ENCODE results near the gene LGALS3BP. TPM values are rescaled to one million over a fixed set of nuclear protein-coding genes. Genes with fewer than 3 reads are reported as not detected.

The LGALS3BP gene
- total and polyA plus RNA-seq, 2 of the 8 experiments (the other 6 are each of a cell fraction or from before 2014, with no cell fraction given): 56.1 to 61.6 TPM

- H4K20me1 ChIP-seq (replicated peaks in 1 of 2; ENCODE audit: control insufficient read depth in 1 of 2, insufficient read depth in 2 of 2, low read length in 2 of 2): no peaks in the 10 kb centered on the region
- H2BK5ac ChIP-seq (ENCODE audit: low read depth, low read length): no peak overlapping the region
- no peak overlapping the region for H3K4me2 ChIP-seq (ENCODE audit: insufficient read depth in 1 of 2, low read depth in 2 of 2, low read length in 2 of 2)
- no peaks in the 10 kb centered on the region for H3K36me3 ChIP-seq (ENCODE audit: control insufficient read depth in 2 of 4, insufficient read depth in 4 of 4, low read length in 3 of 4)
- H3K14ac ChIP-seq (ENCODE audit: insufficient read length): no peak overlapping the region
- H4K5ac ChIP-seq (ENCODE audit: insufficient read length, low read depth, low read length): no peak overlapping the region
- no peaks in the 10 kb centered on the region for H3K79me1 ChIP-seq (ENCODE audit: low read depth, low read length)
- DNase-seq (ENCODE audit: low read depth in 1 of 2, low spot score in 2 of 2): no peak
- H3K23ac ChIP-seq (ENCODE audit: insufficient read length): no peak overlapping the region
- H3K27me3 ChIP-seq (replicated peaks in 1 of 4; ENCODE audit: control insufficient read depth in 3 of 4, extremely low read depth in 1 of 4, insufficient read depth in 3 of 4, low read length in 3 of 4): no peaks in the 10 kb centered on the region; a peak in 1 of 7 replicates
- CTCF ChIA-PET (ENCODE audit: partially characterized antibody): interaction anchor here (0.6 to 6.5 kb wide), 8 partner anchors 8 to 94 kb away, joined by 3 to 35 read pairs (median 4); no protein-coding TSS in a partner anchor
- TF ChIP-seq CBX8 (IDR thresholded peaks at IDR 0.05; ENCODE audit: borderline replicate concordance, low read depth, low read length) (no peak), CTBP2 (IDR thresholded peaks at IDR 0.05; ENCODE audit: borderline replicate concordance, insufficient read depth, insufficient read length, low read length) (no peak), FOSL1 (IDR thresholded peaks at IDR 0.05; ENCODE audit: insufficient read depth, low read depth, low read length) (no peak), ATF2 (IDR thresholded peaks at IDR 0.05; ENCODE audit: low read length) (no peak), JUND (IDR thresholded peaks at IDR 0.05; ENCODE audit: low read length) (no peak), KDM1A (IDR thresholded peaks at IDR 0.05; ENCODE audit: borderline replicate concordance, low read length) (no peak), SP2 (IDR thresholded peaks at IDR 0.05; ENCODE audit: low read length) (no peak), BCL11A (IDR thresholded peaks at IDR 0.05; ENCODE audit: low read depth in 2 of 2, low read length in 2 of 2) (no peak), GABPA (IDR thresholded peaks at IDR 0.05; ENCODE audit: borderline replicate concordance, insufficient read depth, low read length) (no peak)
- TF ChIP-seq, protein P1, sequence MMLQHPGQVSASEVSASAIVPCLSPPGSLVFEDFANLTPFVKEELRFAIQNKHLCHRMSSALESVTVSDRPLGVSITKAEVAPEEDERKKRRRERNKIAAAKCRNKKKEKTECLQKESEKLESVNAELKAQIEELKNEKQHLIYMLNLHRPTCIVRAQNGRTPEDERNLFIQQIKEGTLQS (IDR thresholded peaks at IDR 0.05; ENCODE audit: insufficient read depth, low read depth, low read length): no peak
- H2BK12ac ChIP-seq (ENCODE audit: low read depth, low read length): no peak overlapping the region
- no peak overlapping the region for H2BK120ac ChIP-seq (replicated peaks; ENCODE audit: low read depth, low read length)
- H3K27ac ChIP-seq (ENCODE audit: low read depth, low read length): no peak overlapping the region
- no peaks in the 10 kb centered on the region for H3K79me2 ChIP-seq (ENCODE audit: control insufficient read depth in 1 of 2, insufficient read depth in 2 of 2, low read length in 2 of 2)
- WGBS, 2 experiments (ENCODE audit: extremely low coverage in 1 of 2, insufficient coverage in 1 of 2, insufficient read length in 1 of 2, insufficient replicate concordance in 2 of 2, low coverage in 1 of 2, low lambda C conversion rate in 2 of 2, missing lambda C conversion rate in 1 of 2): 95% methylated on average over 11 of the region's 11 CpGs; no CpG with 5 or more reads in 1 of the 2 experiments
- no peak overlapping the region for H2BK20ac ChIP-seq (ENCODE audit: low read length)
- no peak overlapping the region for H2AFZ ChIP-seq (ENCODE audit: low read length)
- no peaks in the 10 kb centered on the region for H3K9me3 ChIP-seq (ENCODE audit: insufficient read depth in 2 of 2, low read depth in 1 of 2, low read length in 1 of 2)
- no peak overlapping the region for H2BK15ac ChIP-seq (ENCODE audit: low read length)
- no peak overlapping the region for H3K56ac ChIP-seq (replicated peaks; ENCODE audit: insufficient read length, low read depth, low read length)
- no peak overlapping the region for H4K91ac ChIP-seq (replicated peaks; ENCODE audit: insufficient read length, low read length)
- H3K9ac ChIP-seq (replicated peaks in 1 of 4; ENCODE audit: extremely low read depth in 1 of 4, low read depth in 3 of 4, low read length in 3 of 4): no peak overlapping the region
- H2AK5ac ChIP-seq (ENCODE audit: low read depth, low read length): no peak overlapping the region
- no peak overlapping the region for H3K4ac ChIP-seq (replicated peaks; ENCODE audit: insufficient read length, low read depth, low read length)
- no peaks in the 10 kb centered on the region for H3K23me2 ChIP-seq (ENCODE audit: low read depth, low read length)
- POLR2A ChIA-PET (ENCODE audit: partially characterized antibody): no interaction called here
- H3K18ac ChIP-seq (ENCODE audit: extremely low read depth, low read length): no peak overlapping the region
- FAIRE-seq: no peak
- H3K4me1 ChIP-seq (replicated peaks in 1 of 4; ENCODE audit: control insufficient read depth in 3 of 4, insufficient read depth in 4 of 4, low read length in 3 of 4): peaks cover 0 to 19% (median 8%) of the 10 kb centered on the region in 4 experiments; a peak in 5 of 7 replicates
- H4K8ac ChIP-seq (ENCODE audit: extremely low read depth, insufficient read depth, low read length): no peak overlapping the region
- H3K4me3 ChIP-seq (ENCODE audit: extremely low read depth in 1 of 4, insufficient read depth in 2 of 4, low read depth in 3 of 4, low read length in 4 of 4): no peak overlapping the region
These were observed 42.2 kb downstream of the LGALS3BP start for GRCh38 chr17:78937561-78937960.

Measured in H1 (cell line).